ENCODE data around the gene RABGEF1.
A peak's percentile ranks its signal among the peaks of the same experiment; 100 is the strongest.
"Not testable (repeated sequence)": the region's sequence is repeated elsewhere in the genome, so short reads cannot be mapped to it uniquely, and the experiment has no call there.

Gene RABGEF1

DNA sequence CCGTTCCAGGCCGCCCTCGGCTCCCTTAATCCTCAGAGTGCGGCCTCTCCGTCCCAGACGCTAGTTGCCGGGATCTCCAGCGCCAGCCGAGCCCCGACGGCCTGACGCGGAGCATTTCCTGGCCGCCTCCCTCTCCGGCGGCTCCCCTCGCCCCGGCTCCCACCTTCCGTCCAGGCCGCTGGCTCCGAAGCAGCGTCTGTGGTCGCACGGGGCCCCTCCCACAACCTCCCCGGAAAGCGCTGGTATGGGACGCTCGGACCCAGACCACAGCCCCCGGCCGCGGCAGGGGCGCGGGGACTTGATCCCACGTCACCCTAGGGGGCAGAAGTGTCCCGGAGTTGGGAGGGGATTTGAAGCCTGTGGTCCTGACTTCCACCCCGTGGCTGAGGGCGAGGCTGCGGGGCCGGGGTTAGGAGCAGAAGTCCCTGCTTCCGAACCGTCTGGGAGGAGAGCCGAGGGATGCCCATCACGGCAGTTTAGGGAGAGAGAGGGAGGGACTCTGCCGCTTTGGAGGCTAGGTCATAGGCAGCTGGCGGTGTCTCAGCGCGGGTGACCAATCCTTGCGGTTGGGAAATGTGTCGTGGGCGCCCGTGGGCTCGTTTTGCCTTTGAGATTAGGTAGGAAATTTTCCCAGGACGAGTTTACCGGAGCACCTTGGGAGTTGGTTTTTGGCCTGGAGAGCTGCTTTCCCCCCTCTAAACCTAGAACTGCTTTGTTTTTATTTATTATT is 612 bp downstream of the RABGEF1 start:
- in situ Hi-C loops (cut with MboI; ENCODE audit: low pct_unique_long_range_greater_than_20kb, low sequenced_read_pairs, unreplicated experiment), result not testable (repeated sequence)
- TF ChIP-seq, protein P1, sequence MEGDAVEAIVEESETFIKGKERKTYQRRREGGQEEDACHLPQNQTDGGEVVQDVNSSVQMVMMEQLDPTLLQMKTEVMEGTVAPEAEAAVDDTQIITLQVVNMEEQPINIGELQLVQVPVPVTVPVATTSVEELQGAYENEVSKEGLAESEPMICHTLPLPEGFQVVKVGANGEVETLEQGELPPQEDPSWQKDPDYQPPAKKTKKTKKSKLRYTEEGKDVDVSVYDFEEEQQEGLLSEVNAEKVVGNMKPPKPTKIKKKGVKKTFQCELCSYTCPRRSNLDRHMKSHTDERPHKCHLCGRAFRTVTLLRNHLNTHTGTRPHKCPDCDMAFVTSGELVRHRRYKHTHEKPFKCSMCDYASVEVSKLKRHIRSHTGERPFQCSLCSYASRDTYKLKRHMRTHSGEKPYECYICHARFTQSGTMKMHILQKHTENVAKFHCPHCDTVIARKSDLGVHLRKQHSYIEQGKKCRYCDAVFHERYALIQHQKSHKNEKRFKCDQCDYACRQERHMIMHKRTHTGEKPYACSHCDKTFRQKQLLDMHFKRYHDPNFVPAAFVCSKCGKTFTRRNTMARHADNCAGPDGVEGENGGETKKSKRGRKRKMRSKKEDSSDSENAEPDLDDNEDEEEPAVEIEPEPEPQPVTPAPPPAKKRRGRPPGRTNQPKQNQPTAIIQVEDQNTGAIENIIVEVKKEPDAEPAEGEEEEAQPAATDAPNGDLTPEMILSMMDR (IDR thresholded peaks at IDR 0.05; ENCODE audit: extremely low read depth, insufficient read depth, missing control alignments), result peak; percentile 47
- DNase-seq (ENCODE audit: low spot score), result peak; percentile 64

DNA sequence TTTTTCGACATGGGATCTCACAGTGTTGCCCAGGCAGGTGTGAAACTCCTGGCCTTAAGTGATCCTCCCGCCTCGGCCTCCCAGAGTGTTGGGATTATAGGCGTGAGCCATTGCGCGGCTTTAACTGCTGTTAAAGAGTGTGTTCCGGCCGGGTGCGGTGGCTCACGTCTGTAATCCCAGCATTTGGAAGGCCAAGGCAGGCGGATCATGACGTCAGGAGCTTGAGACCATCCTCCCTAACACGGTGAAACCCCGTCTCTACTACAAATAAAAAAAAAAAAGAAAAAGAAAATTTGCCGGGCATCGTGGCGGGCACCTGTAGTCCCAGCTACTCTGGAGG is 1.1 kb downstream of the RABGEF1 start:
- no peak for DNase-seq (ENCODE audit: low spot score)
- in situ Hi-C loops (cut with MboI; ENCODE audit: low pct_unique_long_range_greater_than_20kb, low sequenced_read_pairs, unreplicated experiment), result no loop called here
- TF ChIP-seq, protein P1 (IDR thresholded peaks at IDR 0.05; ENCODE audit: extremely low read depth, insufficient read depth, missing control alignments), result no peak

DNA sequence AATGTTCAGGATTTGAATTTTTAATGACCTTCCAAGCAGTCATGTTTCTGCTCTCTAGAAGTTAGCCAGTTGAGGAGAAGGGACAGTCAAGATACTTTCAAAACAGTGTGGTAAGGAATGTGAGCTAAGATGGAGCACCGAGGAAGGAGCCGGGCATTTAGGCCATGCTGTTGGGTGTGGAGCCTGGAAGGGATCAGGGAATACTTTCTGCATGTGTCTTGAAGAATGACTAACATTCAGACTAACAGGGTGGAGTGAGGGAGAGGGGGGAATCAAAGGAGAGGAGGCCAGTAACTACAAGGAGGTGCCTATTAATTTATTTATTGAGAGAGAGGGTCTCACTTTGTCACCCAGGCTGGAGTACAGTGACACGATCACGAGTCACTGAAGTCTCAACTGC is 1.8 kb downstream of the RABGEF1 start:
- not testable (repeated sequence) for DNase-seq (ENCODE audit: low spot score)

DNA sequence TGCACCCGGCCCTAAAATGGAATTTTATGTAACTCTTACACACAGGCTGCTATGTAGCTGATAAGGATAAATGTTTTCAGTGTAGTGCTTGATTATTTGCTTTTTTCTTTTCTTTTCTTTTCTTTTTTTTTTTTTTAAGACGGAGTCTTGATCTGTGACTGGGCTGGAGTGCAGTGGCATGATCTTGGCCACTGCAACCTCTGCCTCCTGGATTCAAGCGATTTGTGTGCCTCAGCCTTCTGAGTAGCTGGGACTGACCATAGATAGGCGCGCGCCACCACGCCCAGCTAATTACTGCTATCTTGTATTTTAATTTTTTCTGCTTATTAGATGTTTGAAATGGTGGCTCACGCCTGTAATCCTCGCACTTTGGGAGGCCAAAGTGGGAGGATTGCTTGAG is 3.4 kb downstream of the RABGEF1 start:
- no peak for DNase-seq (ENCODE audit: low spot score)
- TF ChIP-seq, protein P1 (IDR thresholded peaks at IDR 0.05; ENCODE audit: extremely low read depth, insufficient read depth, missing control alignments), result no peak
- in situ Hi-C loops (cut with MboI; ENCODE audit: low pct_unique_long_range_greater_than_20kb, low sequenced_read_pairs, unreplicated experiment), result no loop called here

More for the DNA sequence above, 1.8 kb downstream of the RABGEF1 start:
- in situ Hi-C loops (cut with MboI; ENCODE audit: low pct_unique_long_range_greater_than_20kb, low sequenced_read_pairs, unreplicated experiment), result not testable (repeated sequence)

DNA sequence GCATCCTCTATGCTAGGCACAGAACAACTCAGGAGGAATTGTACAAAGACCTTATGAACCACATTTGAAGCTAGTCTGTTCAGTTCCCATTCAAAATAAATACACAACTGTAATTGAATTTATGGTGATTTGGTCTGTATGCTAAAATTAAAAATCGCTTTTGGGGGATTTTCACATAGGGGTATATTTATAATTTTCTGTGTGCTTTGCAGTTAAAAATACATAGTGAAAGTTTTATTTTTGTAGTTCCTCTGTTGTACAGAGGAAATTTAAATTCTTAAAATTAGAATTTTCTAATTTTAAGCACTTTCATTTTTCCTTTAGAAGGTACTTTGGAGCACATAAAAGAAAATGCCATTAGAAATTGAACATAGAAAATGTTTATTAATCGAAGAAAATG is 6.9 kb downstream of the RABGEF1 start:
- TF ChIP-seq, protein P1 (IDR thresholded peaks at IDR 0.05; ENCODE audit: extremely low read depth, insufficient read depth, missing control alignments), result no peak
- in situ Hi-C loops (cut with MboI; ENCODE audit: low pct_unique_long_range_greater_than_20kb, low sequenced_read_pairs, unreplicated experiment), result no loop called here
- no peak for DNase-seq (ENCODE audit: low spot score)

DNA sequence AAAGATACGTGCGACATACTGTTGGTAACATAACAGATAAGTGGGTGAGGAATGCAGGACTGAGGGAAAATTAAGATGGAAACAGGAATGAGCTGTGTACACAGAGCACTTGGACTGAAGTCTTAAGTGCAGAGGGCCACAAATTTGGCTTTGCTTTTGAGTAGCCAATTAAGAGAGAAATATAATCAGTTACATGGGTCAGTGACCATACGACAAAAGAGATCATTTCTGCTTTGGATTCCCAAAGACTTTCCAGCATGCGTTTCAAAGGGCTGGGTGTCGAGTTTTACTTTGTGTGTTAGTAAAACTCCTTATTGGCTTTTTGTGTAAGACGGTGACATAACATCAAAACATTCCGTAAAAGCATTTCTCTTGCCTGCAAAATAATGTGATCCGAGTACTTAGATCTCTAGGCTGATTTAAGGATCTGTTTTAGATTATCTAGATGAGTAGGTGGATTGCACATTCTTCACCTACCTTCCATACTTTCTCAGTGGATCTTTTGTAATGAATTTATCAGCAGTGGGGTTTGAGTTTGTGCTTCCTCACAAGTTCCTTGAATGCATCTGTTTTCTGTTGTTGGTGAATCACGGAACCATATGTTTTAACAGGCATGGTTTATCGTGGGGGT is 7.5 kb downstream of the RABGEF1 start:
- TF ChIP-seq, protein P1 (IDR thresholded peaks at IDR 0.05; ENCODE audit: extremely low read depth, insufficient read depth, missing control alignments), result no peak
- in situ Hi-C loops (cut with MboI; ENCODE audit: low pct_unique_long_range_greater_than_20kb, low sequenced_read_pairs, unreplicated experiment), result no loop called here
- no peak for DNase-seq (ENCODE audit: low spot score)

DNA sequence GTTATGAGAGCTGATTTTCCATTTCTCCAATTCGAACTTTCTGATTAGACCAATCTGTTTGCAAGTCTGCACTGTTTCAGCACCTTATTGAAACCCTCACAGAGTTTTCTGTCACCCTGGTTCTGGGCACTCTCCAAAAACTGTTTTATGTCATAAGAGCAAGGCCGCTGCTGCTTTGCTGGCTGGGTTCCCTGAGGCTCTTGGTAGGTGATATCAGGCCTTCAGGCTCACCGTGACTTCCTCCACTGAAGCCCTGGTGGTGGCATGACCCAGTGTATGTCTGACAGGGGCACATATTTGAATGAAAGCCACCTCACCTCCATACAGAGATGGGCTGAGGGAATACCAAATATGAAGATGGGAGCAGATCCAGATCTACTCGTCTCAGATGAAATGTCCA is 8.3 kb downstream of the RABGEF1 start:
- in situ Hi-C loops (cut with MboI; ENCODE audit: low pct_unique_long_range_greater_than_20kb, low sequenced_read_pairs, unreplicated experiment), result no loop called here
- no peak for DNase-seq (ENCODE audit: low spot score)
- TF ChIP-seq, protein P1 (IDR thresholded peaks at IDR 0.05; ENCODE audit: extremely low read depth, insufficient read depth, missing control alignments), result no peak
